HG03378 (cell line): ENCODE data around the gene NOD1.

ENCODE experiments used
- ATAC-seq: cut with Tn5 transposase; IDR thresholded peaks from one replicate; pipeline ENCODE4 v1.9.1; 2021; ENCODE audit warnings: mild to moderate bottlenecking, moderate library complexity; ENCODE audit not compliant: unreplicated experiment

The NOD1 gene

GRCh38 chr7:30450240-30450982 lies 28.2 kb downstream of the NOD1 start:
- no peak for ATAC-seq

GRCh38 chr7:30448461-30449189 lies 30.0 kb downstream of the NOD1 start:
- ATAC-seq = no peak

GRCh38 chr7:30447466-30447865 lies 31.1 kb downstream of the NOD1 start:
- ATAC-seq = no peak

- ATAC-seq = no peak
Measured at GRCh38 chr7:30446266-30446665, 32.3 kb downstream of the NOD1 start.

- peak; percentile 95 for ATAC-seq
Measured at GRCh38 chr7:30445770-30446169, 32.8 kb downstream of the NOD1 start.

GRCh38 chr7:30437823-30438574 lies 40.6 kb downstream of the NOD1 start:
- ATAC-seq = no peak

- ATAC-seq = no peak
Measured at GRCh38 chr7:30436518-30436917, 42.1 kb downstream of the NOD1 start.

GRCh38 chr7:30436046-30436445 lies 42.5 kb downstream of the NOD1 start:
- no peak for ATAC-seq

- ATAC-seq = peak; percentile 56
Measured at GRCh38 chr7:30434140-30434799, 44.3 kb downstream of the NOD1 start.

- no peak for ATAC-seq
Measured at GRCh38 chr7:30433506-30433905, 45.1 kb downstream of the NOD1 start.

- no peak for ATAC-seq
Measured at GRCh38 chr7:30433082-30433481, 45.5 kb downstream of the NOD1 start.

- ATAC-seq = no peak
Measured at GRCh38 chr7:30430777-30431176, 47.8 kb downstream of the NOD1 start.

- no peak for ATAC-seq
Measured at GRCh38 chr7:30430276-30430675, 48.3 kb downstream of the NOD1 start.

GRCh38 chr7:30429156-30429530 lies 49.4 kb downstream of the NOD1 start:
- no peak for ATAC-seq

- ATAC-seq = no peak
Measured at GRCh38 chr7:30428246-30429155, 50.1 kb downstream of the NOD1 start.

GRCh38 chr7:30427296-30428070 lies 51.1 kb downstream of the NOD1 start:
- no peak for ATAC-seq

- ATAC-seq = no peak
Measured at GRCh38 chr7:30424506-30424905, 54.1 kb downstream of the NOD1 start.

GRCh38 chr7:30423788-30424505 lies 54.6 kb downstream of the NOD1 start:
- ATAC-seq = no peak

GRCh38 chr7:30422922-30423321 lies 55.7 kb downstream of the NOD1 start:
- no peak for ATAC-seq
